K562 (cell line): ENCODE results near the gene MALRD1. TPM values are rescaled to one million over a fixed set of nuclear protein-coding genes. Genes with fewer than 3 reads are reported as not detected.

Experiments
- ATAC-seq: fragments of 200-7000 bp; cut with Tn5 transposase; 3 replicates; pipeline ENCODE4 v1.9.1; 2020; ENCODE audit warnings: moderate library complexity
- BruUV-seq: library from RNA; stranded (reverse); fragments of 400-500 nt; replicated peaks from 2 replicates; lab custom pipeline; 2021; lab: Mats Ljungman, UMichigan
- CTCF ChIA-PET: fragments of 300-600 bp; formaldehyde crosslinking; extraction: SDS; loops from one replicate; lab custom pipeline; 2021; ENCODE audit warnings: low intra/inter-chr PET ratio; lab: Yijun Ruan, JAX
- POLR2A ChIA-PET: fragments of 300-600, 350-650 bp; sonication (Branson Sonifier 250); formaldehyde crosslinking; extraction: SDS; loops from one replicate; lab custom pipeline; 2021; ENCODE audit warnings: antibody characterized with exemption, inconsistent platforms; lab: Yijun Ruan, JAX
- DNase-seq, 4 experiments: peaks; one replicate each; pipeline versions ENCODE4 v3.0.0 to v3.0.0-alpha.2; 2011 to 2018; ENCODE audit warnings: low spot score in 3 of 4, mixed read lengths in 3 of 4; ENCODE audit errors: extremely low read depth in 1 of 4
- FAIRE-seq: peaks from 2 replicates; lab custom pipeline; 2011; peaks lifted over from hg19 to GRCh38; lab: Jason Lieb, UNC
- H2AFZ ChIP-seq: 2 replicates; pipeline ENCODE4 v1.6.0; 2011; ENCODE audit warnings: low read depth, low read length, control low read depth, inconsistent platforms
- H3K27ac ChIP-seq: fragments of 200-600 bp; 3 replicates; pipeline ENCODE4 v1.8.0; 2011; ENCODE audit warnings: low read depth, mild to moderate bottlenecking, control low read depth, inconsistent platforms, low read length, moderate library complexity, mixed read lengths; ENCODE audit errors: extremely low read depth
- H3K27me3 ChIP-seq, 2 experiments: fragments of 300-600 bp in 1 of 2; 2 replicates in 1 of 2; 3 replicates in 1 of 2; pipeline versions ENCODE4 v1.6.0 to v1.8.0; 2011; ENCODE audit warnings: inconsistent platforms in 2 of 2, low read length in 2 of 2, mild to moderate bottlenecking in 1 of 2, mixed read lengths in 1 of 2, moderate library complexity in 1 of 2; ENCODE audit not compliant: control insufficient read depth in 2 of 2, insufficient read depth in 2 of 2
- H3K36me3 ChIP-seq: fragments of 300-600 bp; 3 replicates; pipeline ENCODE4 v1.8.0; 2011; ENCODE audit warnings: mild to moderate bottlenecking, low read length, inconsistent platforms; ENCODE audit not compliant: control insufficient read depth, insufficient read depth
- H3K4me1 ChIP-seq, 2 experiments: fragments of 200-600 bp in 1 of 2; replicated peaks in 1 of 2; 2 replicates in 1 of 2; 3 replicates in 1 of 2; pipeline versions ENCODE4 v1.5.1 to v1.8.0; 2011; ENCODE audit warnings: inconsistent platforms in 2 of 2, low read length in 2 of 2, mild to moderate bottlenecking in 1 of 2, mixed read lengths in 1 of 2, moderate library complexity in 1 of 2; ENCODE audit not compliant: control insufficient read depth in 2 of 2, insufficient read depth in 2 of 2
- H3K4me2 ChIP-seq: 2 replicates; pipeline ENCODE4 v1.6.1; 2011; ENCODE audit warnings: low read length, control low read depth, inconsistent platforms, mixed read lengths; ENCODE audit not compliant: insufficient read depth
- H3K4me3 ChIP-seq: fragments of 200-600 bp; sonication (generic), shearing (Covaris generic); 2 replicates; pipeline ENCODE4 v1.5.1; 2016; ENCODE audit warnings: control low read depth, inconsistent platforms
- H3K79me2 ChIP-seq: fragments of 200-600 bp; 3 replicates; pipeline ENCODE4 v1.8.0; 2011; ENCODE audit warnings: low read length, inconsistent platforms; ENCODE audit not compliant: control insufficient read depth, insufficient read depth
- H3K9ac ChIP-seq, 2 experiments: 2 replicates each; pipeline versions ENCODE4 v1.6.0 to v1.6.1; 2011; ENCODE audit warnings: low read depth in 2 of 2, low read length in 2 of 2, control low read depth in 1 of 2, inconsistent platforms in 1 of 2, mild to moderate bottlenecking in 1 of 2, mixed read lengths in 1 of 2; ENCODE audit not compliant: insufficient read depth in 1 of 2
- H3K9me1 ChIP-seq: one replicate; pipeline ENCODE4 v1.6.0; 2011; ENCODE audit warnings: inconsistent platforms, mild to moderate bottlenecking, low read length, moderate library complexity; ENCODE audit not compliant: control insufficient read depth, insufficient read depth
- H3K9me3 ChIP-seq: replicated peaks from 2 replicates; pipeline ENCODE4 v1.5.1; 2011; ENCODE audit warnings: low read depth, low read length, inconsistent platforms; ENCODE audit not compliant: control insufficient read depth, insufficient read depth
- H4K20me1 ChIP-seq: replicated peaks from 2 replicates; pipeline ENCODE4 v1.6.1; 2011; ENCODE audit warnings: low read length, inconsistent platforms, mixed read lengths; ENCODE audit not compliant: control insufficient read depth, insufficient read depth
- ARNT ChIP-seq, 2 experiments: fragments of 450-650 bp; IDR thresholded peaks; 2 replicates each; pipeline ENCODE4 v1.6.1; 2016; ENCODE audit warnings: mild to moderate bottlenecking in 1 of 2
- CCNT2 ChIP-seq: IDR thresholded peaks from 2 replicates; pipeline ENCODE4 v1.6.1; 2011; ENCODE audit warnings: borderline replicate concordance, low read depth, mild to moderate bottlenecking, moderate library complexity, mixed read lengths, low read length; ENCODE audit not compliant: insufficient read length; ENCODE audit errors: extremely low read depth
- FOXK1 ChIP-seq: sonication (generic); formaldehyde crosslinking; IDR thresholded peaks from 2 replicates; pipeline ENCODE4 v1.8.0; 2022; ENCODE audit warnings: missing genetic modification reagents, mild to moderate bottlenecking, borderline replicate concordance
- HNRNPK ChIP-seq: fragments of 200-400 bp; formaldehyde crosslinking; IDR thresholded peaks from one replicate; pipeline ENCODE4 v1.6.1; 2018; ENCODE audit warnings: mild to moderate bottlenecking, low read depth, low read length; ENCODE audit not compliant: poor library complexity, severe bottlenecking
- KHSRP ChIP-seq: fragments of 450-650 bp; IDR thresholded peaks from 2 replicates; pipeline ENCODE4 v1.6.1; 2017
- KLF1 ChIP-seq: fragments of 450-650 bp; IDR thresholded peaks from 2 replicates; pipeline ENCODE4 v1.6.1; 2016; ENCODE audit warnings: missing genetic modification characterization, missing compliant biosample characterization
- MECOM ChIP-seq: fragments of 250-450 bp; sonication (Bioruptor Pico); IDR thresholded peaks from 2 replicates; pipeline ENCODE4 v1.8.0; 2022; ENCODE audit warnings: inconsistent platforms
- NFE2L1 ChIP-seq: fragments of 450-650 bp; IDR thresholded peaks from 2 replicates; pipeline ENCODE4 v1.6.1; 2016; ENCODE audit warnings: missing genetic modification characterization, low read depth, mild to moderate bottlenecking, missing compliant biosample characterization, moderate library complexity, borderline replicate concordance
- NR2C2 ChIP-seq, 2 experiments: fragments of 200-800 bp in 1 of 2; sonication (Bioruptor generic) in 1 of 2; sonication (generic) in 1 of 2; formaldehyde crosslinking in 1 of 2; IDR thresholded peaks; 2 replicates each; pipeline versions ENCODE4 v1.6.1 to v1.8.0; 2016 to 2022; ENCODE audit warnings: mild to moderate bottlenecking in 1 of 2, missing compliant biosample characterization in 1 of 2, missing genetic modification characterization in 1 of 2, missing genetic modification reagents in 1 of 2
- PHB ChIP-seq: fragments of 250-450 bp; sonication (Bioruptor Pico); IDR thresholded peaks from 2 replicates; pipeline ENCODE4 v1.5.0; 2021
- SMAD4 ChIP-seq: fragments of 250-450 bp; sonication (Bioruptor Pico); conservative IDR thresholded peaks from 2 replicates; pipeline ENCODE4 v1.8.0; 2021; ENCODE audit warnings: inconsistent platforms, mild to moderate bottlenecking, moderate library complexity
- STAT5B ChIP-seq: fragments of 250-450 bp; sonication (Bioruptor Pico); IDR thresholded peaks from 2 replicates; pipeline ENCODE4 v1.8.0; 2021; ENCODE audit warnings: mild to moderate bottlenecking, inconsistent platforms
- TRIM28 ChIP-seq: fragments of 450-650 bp; IDR thresholded peaks from 2 replicates; pipeline ENCODE4 v1.6.1; 2017
- ZNF184 ChIP-seq: sonication (generic); formaldehyde crosslinking; IDR thresholded peaks from 2 replicates; pipeline ENCODE4 v1.5.0; 2020; ENCODE audit warnings: missing genetic modification reagents
- ZNF239 ChIP-seq: fragments of 250-450 bp; sonication (Bioruptor Pico); IDR thresholded peaks from 2 replicates; pipeline ENCODE4 v1.4.0; 2020; ENCODE audit warnings: mild to moderate bottlenecking
- ZNF668 ChIP-seq: fragments of 250-450 bp; sonication (Bioruptor Pico); IDR thresholded peaks from 2 replicates; pipeline ENCODE4 v1.8.0; 2022; ENCODE audit warnings: mild to moderate bottlenecking, inconsistent platforms
- ZNF764 ChIP-seq: fragments of 250-450 bp; sonication (Bioruptor Pico); IDR thresholded peaks from 2 replicates; pipeline ENCODE4 v1.4.0; 2020; ENCODE audit warnings: low read depth, mild to moderate bottlenecking, moderate library complexity
- ZNF785 ChIP-seq: fragments of 250-450 bp; sonication (Bioruptor Pico); IDR thresholded peaks from 2 replicates; pipeline ENCODE4 v1.4.0; 2020; ENCODE audit warnings: mild to moderate bottlenecking
- WGBS: fragments of 100-300 bp; shearing (Covaris generic); methylation state at CpG from one replicate; pipeline ENCODE4 v1.1.6; 2016; ENCODE audit warnings: low coverage, mixed read lengths; ENCODE audit not compliant: insufficient coverage; ENCODE audit errors: missing lambda C conversion rate; 5-methylcytosine and 5-hydroxymethylcytosine counted together
- in situ Hi-C: fragments of 300-500 bp; cut with MboI; formaldehyde crosslinking; loops from 4 replicates; pipeline ENCODE4 v1.15.0; 2018; ENCODE audit warnings: inconsistent platforms, mixed read lengths
- intact Hi-C: fragments of 100-400 bp; cut with micrococcal nuclease; formaldehyde crosslinking; loops from 2 replicates; pipeline ENCODE4 v1.14.2; 2022
- polyA plus RNA-seq, 8 experiments: library from polyadenylated mRNA; depleted of rRNA in 4 of 8; stranded (reverse) in 5 of 8; unstranded in 3 of 8; fragments of >200 nt; fragmentation: Nextera tagmentation in 2 of 8; fragmentation: Illumina TruSeq in 1 of 8; extraction: Ambion mirVana in 2 of 8; extraction: Trizol in 1 of 8; gene quantifications; 2 replicates each; pipeline versions ENCODE4 v1.2.1 to v1.2.3, GENCODE V29; 2011 to 2014; ENCODE audit warnings: inconsistent platforms in 1 of 8, missing spikeins in 1 of 8
- total RNA-seq, 7 experiments: library from RNA; depleted of rRNA in 6 of 7; stranded (reverse); fragments of >200 nt in 6 of 7; fragmentation: Illumina TruSeq in 2 of 7; extraction: Trizol in 2 of 7; gene quantifications; 2 replicates each; pipeline versions ENCODE4 v1.2.1 to v1.2.3, GENCODE V29; 2011 to 2021; ENCODE audit warnings: low replicate concordance in 1 of 7

Gene MALRD1
- total and polyA plus RNA-seq, 9 of the 15 experiments (the other 6 are each of a cell fraction or from before 2014, with no cell fraction given), result not detected

GRCh38 chr10:19656420-19657042 is 607.9 kb downstream of the MALRD1 start:
- no peaks in the 10 kb centered on the region for H3K79me2 ChIP-seq
- H3K9ac ChIP-seq, result no peak overlapping the region
- no peaks in the 10 kb centered on the region for H4K20me1 ChIP-seq
- H3K4me3 ChIP-seq, result no peak overlapping the region
- CTCF ChIA-PET, result no interaction called here
- DNase-seq (no peak), ATAC-seq (no peak)
- no peaks in the 10 kb centered on the region for H3K9me3 ChIP-seq
- H3K4me1 ChIP-seq, result no peaks in the 10 kb centered on the region
- H3K36me3 ChIP-seq, result no peaks in the 10 kb centered on the region
- no peak for TF ChIP-seq KHSRP
- no peak for TF ChIP-seq ZNF239 (CRISPR knock-in tag)
- no peak for TF ChIP-seq ZNF668 (CRISPR knock-in tag)
- no peak for TF ChIP-seq CCNT2
- TF ChIP-seq ZNF764 (CRISPR knock-in tag), result no peak
- TF ChIP-seq, all 486 proteins: peak for 0
- POLR2A ChIA-PET, result no interaction called here
- Histone ChIP-seq H3K9me1 (no peaks in the 10 kb centered on the region), H3K27ac (no peak overlapping the region), H2AFZ (no peak overlapping the region), H3K4me2 (no peak overlapping the region), H3K27me3 (no peaks in the 10 kb centered on the region)
- no TSS peak for BruUV-seq
- FAIRE-seq, result no peak
- 2% methylated on average over 3 of the region's 3 CpGs for WGBS
- intact Hi-C loops, result no loop called here
- in situ Hi-C loops, result no loop called here

- intact Hi-C loops, result no loop called here
- in situ Hi-C loops, result no loop called here
- Histone ChIP-seq H3K27me3 (no peaks in the 10 kb centered on the region), H3K4me2 (no peak overlapping the region), H2AFZ (no peak overlapping the region), H3K9me1 (no peaks in the 10 kb centered on the region), H3K4me1 (no peaks in the 10 kb centered on the region), H3K9ac (no peak overlapping the region), H3K4me3 (no peak overlapping the region), H3K27ac (no peak overlapping the region), H3K9me3 (no peaks in the 10 kb centered on the region), H4K20me1 (no peaks in the 10 kb centered on the region), H3K36me3 (no peaks in the 10 kb centered on the region), H3K79me2 (no peaks in the 10 kb centered on the region)
- ChIA-PET POLR2A (no interaction called here), CTCF (no interaction called here)
- no peak for DNase-seq
- WGBS, result 3% methylated on average over 3 of the region's 3 CpGs
- no TSS peak for BruUV-seq
- ATAC-seq, result no peak
- FAIRE-seq, result no peak
- no peak for TF ChIP-seq TRIM28
- no peak for TF ChIP-seq MECOM (CRISPR knock-in tag)
- TF ChIP-seq PHB (CRISPR knock-in tag), result no peak
- TF ChIP-seq NFE2L1 (tag), result no peak
- TF ChIP-seq ARNT (IDR thresholded peaks at IDR 0.05), result no peak
- no peak for TF ChIP-seq FOXK1
- TF ChIP-seq SMAD4 (CRISPR knock-in tag), result no peak
- no peak for TF ChIP-seq HNRNPK
- TF ChIP-seq KLF1 (tag), result no peak
- no peak for TF ChIP-seq STAT5B (CRISPR knock-in tag)
- no peak for TF ChIP-seq ZNF785 (CRISPR knock-in tag)
- no peak for TF ChIP-seq NR2C2 (CRISPR knock-in tag; IDR thresholded peaks at IDR 0.05)
- no peak for TF ChIP-seq NR2C2 (tag; IDR thresholded peaks at IDR 0.05)
- TF ChIP-seq ZNF184 (CRISPR knock-in tag), result no peak
Measured at GRCh38 chr10:19658131-19658530, 609.5 kb downstream of the MALRD1 start.
